CD4-positive, CD25-positive, alpha-beta regulatory T cell (primary cell): ENCODE data around the gene ETFA. TPM values are rescaled to one million over a fixed set of nuclear protein-coding genes. Genes with fewer than 3 reads are reported as not detected.
A peak's percentile ranks its signal among the peaks of the same experiment; 100 is the strongest.

Source experiments
- ATAC-seq, 2 donors: fragments of 150-1000 bp; cut with Tn5 transposase; one replicate each; pipeline ENCODE4 v1.10.0; 2021; ENCODE audit warnings: low read depth in 2 of 2, moderate number of reproducible peaks in 2 of 2, moderate library complexity in 1 of 2
- DNase-seq, 3 donors: peaks; one replicate each; pipeline versions ENCODE4 v3.0.0 to v3.0.0-alpha.2; 2012 to 2022; ENCODE audit warnings: mixed read lengths in 1 of 3
- H3K27ac ChIP-seq: one replicate; pipeline ENCODE4 v1.7.0; 2013; ENCODE audit warnings: mild to moderate bottlenecking, low read length; ENCODE audit not compliant: insufficient read depth, poor library complexity, severe bottlenecking
- H3K27me3 ChIP-seq: one replicate; pipeline ENCODE4 v1.7.0; 2013; ENCODE audit warnings: low read length; ENCODE audit not compliant: control insufficient read depth, insufficient read depth
- H3K36me3 ChIP-seq: one replicate; pipeline ENCODE4 v1.7.0; 2013; ENCODE audit warnings: mild to moderate bottlenecking, low read length, moderate library complexity; ENCODE audit not compliant: control insufficient read depth, insufficient read depth
- H3K4me1 ChIP-seq: 2 replicates; pipeline ENCODE4 v1.7.0; 2013; ENCODE audit warnings: mild to moderate bottlenecking, low read length; ENCODE audit not compliant: insufficient read depth, control insufficient read depth, poor library complexity, severe bottlenecking
- H3K4me3 ChIP-seq: one replicate; pipeline ENCODE4 v1.7.0; 2013; ENCODE audit warnings: low read depth, mild to moderate bottlenecking, low read length, moderate library complexity
- H3K9me3 ChIP-seq, 2 experiments: 1 replicate in 1 of 2; 2 replicates in 1 of 2; pipeline ENCODE4 v1.7.0; 2013; ENCODE audit warnings: low read length in 2 of 2, mild to moderate bottlenecking in 1 of 2, moderate library complexity in 1 of 2; ENCODE audit not compliant: control insufficient read depth in 2 of 2
- H3K27ac Mint-ChIP-seq, 3 donors: one replicate each; pipeline ENCODE4 v1.8.0; 2020 to 2022; ENCODE audit warnings: mild to moderate bottlenecking in 3 of 3, mixed read lengths in 3 of 3, moderate library complexity in 2 of 3
- H3K27me3 Mint-ChIP-seq: one replicate; pipeline ENCODE4 v1.8.0; 2022; ENCODE audit warnings: mild to moderate bottlenecking, mixed read lengths
- H3K36me3 Mint-ChIP-seq: one replicate; pipeline ENCODE4 v1.8.0; 2020; ENCODE audit warnings: mixed read lengths
- H3K4me1 Mint-ChIP-seq, 4 donors: one replicate each; pipeline ENCODE4 v1.8.0; 2020 to 2022; ENCODE audit warnings: mixed read lengths in 4 of 4, mild to moderate bottlenecking in 1 of 4
- H3K4me3 Mint-ChIP-seq, 4 donors: one replicate each; pipeline ENCODE4 v1.8.0; 2020 to 2022; ENCODE audit warnings: mild to moderate bottlenecking in 4 of 4, mixed read lengths in 4 of 4, moderate library complexity in 3 of 4
- H3K9me3 Mint-ChIP-seq, 7 donors: one replicate each; pipeline ENCODE4 v1.8.0; 2020 to 2022; ENCODE audit warnings: mixed read lengths in 7 of 7, mild to moderate bottlenecking in 3 of 7, moderate library complexity in 2 of 7
- polyA plus RNA-seq, 4 donors: library from polyadenylated mRNA; unstranded; fragments of 300-500 nt; fragmentation: Illumina TruSeq; gene quantifications; one replicate each; pipeline ENCODE4 v1.2.3, GENCODE V29; 2021
- total RNA-seq: library from RNA; stranded (reverse); gene quantifications from one replicate; pipeline ENCODE4 v1.2.3, GENCODE V29; 2022

ETFA gene
- total and polyA plus RNA-seq, 5 donors from 2014 or later, result 44.5 to 166 (median 120) TPM

DNA sequence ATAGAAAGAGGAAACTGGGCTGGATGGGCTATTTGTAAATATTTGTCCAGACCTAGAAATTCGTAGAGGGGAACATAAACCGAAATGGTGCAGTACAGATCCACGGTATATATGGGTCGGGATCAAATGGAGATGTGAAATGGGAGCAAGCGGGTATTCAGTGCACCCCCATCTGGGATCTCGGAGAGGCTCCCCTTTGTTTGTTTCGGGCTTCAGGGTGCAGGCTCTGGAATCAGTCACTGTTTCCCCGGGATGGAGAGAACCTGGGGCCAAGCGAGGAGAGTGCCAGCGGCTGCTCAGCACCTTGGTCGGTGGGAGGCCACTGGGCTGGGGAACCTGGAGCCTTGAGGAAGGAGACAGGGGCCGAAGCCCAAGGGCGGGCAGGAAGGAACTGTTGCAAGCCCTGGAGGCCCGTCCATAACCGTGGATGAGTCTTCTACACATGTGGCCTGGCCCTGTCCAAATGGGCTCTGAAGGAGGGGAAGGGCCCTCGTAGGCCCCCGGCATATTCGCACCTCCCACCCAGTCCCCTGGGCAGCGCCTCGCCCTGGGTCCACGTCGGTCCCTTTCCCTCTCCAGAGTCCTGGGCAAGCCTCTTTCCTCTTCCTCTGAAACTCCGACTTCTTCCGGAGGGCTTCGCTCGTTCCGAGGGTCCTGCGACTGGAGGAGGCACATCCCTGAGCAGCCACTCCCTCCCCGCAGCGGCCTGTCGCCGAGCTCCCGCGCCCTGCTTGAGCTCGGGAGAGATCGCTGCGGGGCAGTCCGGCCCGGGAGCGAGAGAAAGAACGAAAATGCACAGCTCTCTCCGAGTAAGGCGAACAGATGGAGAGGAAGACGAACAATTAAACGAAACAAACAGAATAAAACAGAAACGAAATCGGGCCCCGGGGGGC lies 28.3 kb upstream of the ETFA start:
- Histone ChIP-seq H3K9me3 (no peaks in the 10 kb centered on the region), H3K27me3 (peaks cover 41% of the 10 kb centered on the region), H3K36me3 (no peaks in the 10 kb centered on the region), H3K4me1 (peaks cover 84% of the 10 kb centered on the region), H3K4me3 (peak overlapping the region; percentile 26), H3K27ac (no peak overlapping the region)
- H3K4me3 Mint-ChIP-seq, result peak overlapping the region; percentile 78 to 94 (median 86)
- H3K27ac Mint-ChIP-seq, result peak overlapping the region in 1 of 3 donors; percentile 48
- ATAC-seq (no peak), DNase-seq (peak in 2 of 3 donors; percentile 34 to 36)
- H3K4me1 Mint-ChIP-seq, result peaks cover 11 to 72% (median 47%) of the 10 kb centered on the region in 4 donors
- H3K9me3 Mint-ChIP-seq, result peaks cover 0 to 6% (median 0%) of the 10 kb centered on the region in 7 donors
- H3K27me3 Mint-ChIP-seq, result peaks cover 91% of the 10 kb centered on the region
- H3K36me3 Mint-ChIP-seq, result no peaks in the 10 kb centered on the region

DNA sequence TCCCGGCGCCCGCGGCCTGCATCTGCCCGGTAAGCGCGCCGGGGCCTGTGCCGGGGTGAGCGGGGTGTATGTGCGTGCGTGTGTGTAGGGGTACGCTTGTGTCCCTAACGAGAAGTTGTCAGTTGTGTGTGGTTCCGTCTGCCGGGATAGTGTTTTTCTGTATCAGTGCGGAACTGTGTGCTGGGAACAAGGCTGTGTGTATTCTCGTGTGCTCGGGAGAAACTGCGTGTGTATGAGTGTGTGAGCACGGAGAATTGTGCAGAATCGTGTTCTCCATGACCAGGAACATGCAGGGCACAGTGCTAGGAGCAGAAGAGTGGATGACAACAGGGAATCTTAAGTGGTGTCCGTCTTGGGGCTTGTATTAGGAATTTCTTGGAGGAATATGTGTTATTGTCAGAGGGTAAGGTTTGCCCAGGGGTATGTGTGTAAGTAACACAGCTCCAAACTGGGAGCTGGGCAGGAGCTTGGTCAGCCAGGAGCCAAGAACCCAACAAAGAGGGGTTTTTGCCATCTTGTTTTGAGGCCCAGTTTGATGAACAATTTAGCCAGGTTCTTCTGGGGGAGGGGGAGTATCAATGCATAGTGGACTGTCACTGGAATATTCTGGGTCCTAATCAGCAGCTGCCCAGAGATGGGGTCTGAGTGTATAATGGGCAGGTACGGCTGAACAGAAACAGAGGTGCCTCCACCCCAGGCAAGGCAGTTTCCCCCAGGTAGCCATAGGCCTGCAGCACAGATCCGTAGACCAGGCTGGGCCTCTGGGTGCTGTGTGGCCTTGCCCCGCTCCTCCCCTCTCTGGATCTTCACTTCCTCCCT lies 27.4 kb upstream of the ETFA start:
- DNase-seq (no peak), ATAC-seq (no peak)
- H3K27ac ChIP-seq, result no peak overlapping the region
- H3K9me3 ChIP-seq, result no peaks in the 10 kb centered on the region
- H3K27me3 ChIP-seq, result peaks cover 35% of the 10 kb centered on the region
- H3K36me3 ChIP-seq, result no peaks in the 10 kb centered on the region
- peak overlapping the region; percentile 78 to 94 (median 86) for H3K4me3 Mint-ChIP-seq
- peaks cover 91% of the 10 kb centered on the region for H3K27me3 Mint-ChIP-seq
- H3K4me1 ChIP-seq, result peaks cover 84% of the 10 kb centered on the region
- no peaks in the 10 kb centered on the region for H3K36me3 Mint-ChIP-seq
- H3K4me3 ChIP-seq, result peak overlapping the region; percentile 26
- peaks cover 0 to 6% (median 0%) of the 10 kb centered on the region in 7 donors for H3K9me3 Mint-ChIP-seq
- peaks cover 8 to 72% (median 47%) of the 10 kb centered on the region in 4 donors for H3K4me1 Mint-ChIP-seq
- peak overlapping the region in 2 of 3 donors; percentile 2 to 15 for H3K27ac Mint-ChIP-seq

DNA sequence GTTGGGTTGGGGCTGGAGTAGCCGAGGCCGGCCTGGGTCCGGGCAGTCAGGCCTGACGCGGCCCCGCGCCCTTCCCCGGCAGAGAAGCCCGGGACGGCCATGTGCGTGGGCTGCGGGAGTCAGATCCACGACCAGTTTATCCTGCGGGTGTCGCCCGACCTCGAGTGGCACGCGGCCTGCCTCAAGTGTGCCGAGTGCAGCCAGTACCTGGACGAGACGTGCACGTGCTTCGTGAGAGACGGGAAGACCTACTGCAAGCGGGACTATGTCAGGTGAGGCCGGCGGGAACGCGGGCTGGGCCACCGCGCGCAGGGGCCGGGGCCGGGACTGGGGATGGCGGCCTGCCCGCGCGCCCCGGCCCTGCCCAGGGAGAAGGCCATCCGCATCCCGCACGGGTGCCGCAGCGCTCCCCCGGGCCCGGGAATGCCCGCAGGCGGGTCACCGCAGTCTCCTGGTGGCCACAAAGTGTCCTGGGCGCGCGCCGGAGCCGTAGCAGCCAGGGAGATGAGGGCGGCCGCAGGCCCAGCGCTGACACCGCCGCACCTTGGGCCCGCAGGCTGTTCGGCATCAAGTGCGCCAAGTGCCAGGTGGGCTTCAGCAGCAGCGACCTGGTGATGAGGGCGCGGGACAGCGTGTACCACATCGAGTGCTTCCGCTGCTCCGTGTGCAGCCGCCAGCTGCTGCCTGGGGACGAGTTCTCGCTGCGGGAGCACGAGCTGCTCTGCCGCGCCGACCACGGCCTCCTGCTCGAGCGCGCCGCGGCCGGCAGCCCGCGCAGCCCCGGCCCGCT lies 26.6 kb upstream of the ETFA start:
- peak overlapping the region; percentile 71 for H3K4me3 ChIP-seq

DNA sequence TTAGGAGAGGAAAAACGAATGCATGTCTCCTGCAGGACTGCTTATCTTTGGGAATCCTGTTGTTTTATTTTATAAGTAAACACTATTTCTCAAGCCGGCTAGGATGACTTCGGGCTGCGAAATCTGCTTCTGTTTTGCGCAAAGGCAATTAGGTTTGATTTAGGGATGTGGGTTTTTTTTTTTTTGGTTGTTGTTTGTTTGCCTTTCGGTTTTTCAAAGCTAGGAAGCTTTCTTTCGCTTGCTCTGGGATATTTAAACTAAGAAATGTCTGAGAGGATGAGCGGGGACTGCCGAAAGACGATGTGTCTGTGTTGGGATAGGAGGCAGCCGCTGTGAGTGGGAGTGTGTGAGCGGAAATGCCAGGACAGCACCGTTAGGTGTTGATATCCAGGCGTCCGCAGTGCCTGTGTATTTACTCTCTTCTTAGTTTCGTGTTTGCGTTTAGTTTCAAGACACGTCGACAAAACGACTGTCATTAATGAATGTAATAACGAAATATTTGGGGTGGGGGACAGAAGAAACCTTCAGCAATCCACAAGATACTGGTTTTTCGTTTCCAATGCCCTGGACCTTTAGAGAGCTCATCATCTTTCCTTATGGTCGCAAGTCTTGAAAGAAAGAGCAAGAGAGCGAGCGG lies 25.9 kb upstream of the ETFA start:
- no peak for ATAC-seq
- H3K27me3 ChIP-seq, result peaks cover 35% of the 10 kb centered on the region
- H3K4me1 ChIP-seq, result peaks cover 70% of the 10 kb centered on the region
- H3K27ac Mint-ChIP-seq, result no peak overlapping the region
- peak overlapping the region; percentile 72 to 96 (median 82) for H3K4me3 Mint-ChIP-seq
- H3K27me3 Mint-ChIP-seq, result peaks cover 94% of the 10 kb centered on the region
- no peaks in the 10 kb centered on the region for H3K36me3 Mint-ChIP-seq
- H3K4me1 Mint-ChIP-seq, result peaks cover 8 to 65% (median 42%) of the 10 kb centered on the region in 4 donors
- peak in 2 of 3 donors; percentile 21 to 38 for DNase-seq
- no peaks in the 10 kb centered on the region for H3K9me3 ChIP-seq
- no peak overlapping the region for H3K27ac ChIP-seq
- H3K36me3 ChIP-seq, result no peaks in the 10 kb centered on the region
- H3K9me3 Mint-ChIP-seq, result peaks cover 0 to 5% (median 0%) of the 10 kb centered on the region in 7 donors
- H3K4me3 ChIP-seq, result peak overlapping the region; percentile 71

More for the DNA sequence above, 26.6 kb upstream of the ETFA start:
- Histone ChIP-seq H3K9me3 (no peaks in the 10 kb centered on the region), H3K4me1 (peaks cover 77% of the 10 kb centered on the region), H3K27me3 (peaks cover 35% of the 10 kb centered on the region), H3K27ac (no peak overlapping the region), H3K36me3 (no peaks in the 10 kb centered on the region)
- Mint-ChIP-seq H3K9me3 (peaks cover 0 to 6% (median 0%) of the 10 kb centered on the region in 7 donors), H3K4me3 (peak overlapping the region; percentile 72 to 96 (median 82)), H3K4me1 (peaks cover 8 to 66% (median 43%) of the 10 kb centered on the region in 4 donors), H3K27ac (no peak overlapping the region), H3K27me3 (peaks cover 91% of the 10 kb centered on the region), H3K36me3 (no peaks in the 10 kb centered on the region)
- no peak for ATAC-seq
- DNase-seq, result peak in 2 of 3 donors; percentile 30 to 50

DNA sequence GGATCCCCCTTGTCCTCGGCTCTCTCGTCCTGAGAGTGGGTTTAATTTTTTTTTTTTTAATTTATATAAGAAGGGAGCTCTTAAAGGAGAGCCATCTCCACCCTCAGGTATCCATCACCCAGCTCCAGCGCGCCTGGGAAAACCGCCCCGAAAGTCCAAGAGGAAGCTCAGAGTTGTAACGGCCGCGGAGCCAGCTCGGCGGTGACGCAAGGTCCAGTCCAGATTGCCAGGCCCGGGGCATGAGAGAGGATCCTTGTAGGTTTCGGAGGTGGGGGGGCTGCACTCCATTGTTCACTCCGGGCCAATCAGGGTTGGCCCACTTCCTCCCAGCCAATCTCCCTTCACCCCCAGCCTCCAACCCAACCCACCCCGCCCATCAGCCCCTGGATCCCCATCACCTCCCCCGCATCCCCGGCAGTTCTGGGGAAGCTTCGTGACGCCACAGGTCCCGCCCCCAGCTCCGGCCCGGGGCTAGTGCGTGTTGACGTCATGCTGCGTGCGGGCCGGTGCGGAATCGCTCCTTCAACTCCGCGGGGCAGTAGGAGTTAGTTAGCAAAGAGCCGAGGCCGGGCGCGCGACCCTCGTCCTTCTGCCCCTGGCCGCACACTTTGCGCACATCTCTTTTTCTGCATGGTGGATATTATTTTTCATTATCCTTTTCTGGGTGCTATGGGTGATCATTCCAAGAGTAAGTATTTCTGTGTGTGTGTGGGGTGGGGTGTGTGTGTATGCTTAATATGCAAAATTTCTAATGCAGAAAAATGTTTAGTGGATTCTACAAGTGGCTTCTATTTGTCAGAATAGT lies 25.2 kb upstream of the ETFA start, which contains the start of gene ISL2:
TSS of gene ISL2 (plus strand) at position 520 of the 805 bp plus-strand sequence. CDS start at position 631, 111 bp downstream.
- Histone ChIP-seq H3K9me3 (no peaks in the 10 kb centered on the region), H3K4me3 (peak within 1 kb of the TSS; percentile 71), H3K36me3 (no peaks in the 10 kb centered on the region), H3K27me3 (peaks cover 33% of the 10 kb centered on the region), H3K4me1 (peaks cover 62% of the 10 kb centered on the region), H3K27ac (no peak within 1 kb of the TSS)
- H3K4me3 Mint-ChIP-seq, result peak within 1 kb of the TSS; percentile 72 to 96 (median 82)
- H3K27ac Mint-ChIP-seq, result peak within 1 kb of the TSS in 1 of 3 donors; percentile 40
- H3K4me1 Mint-ChIP-seq, result peaks cover 8 to 58% (median 37%) of the 10 kb centered on the region in 4 donors
- peaks cover 90% of the 10 kb centered on the region for H3K27me3 Mint-ChIP-seq
- H3K9me3 Mint-ChIP-seq, result peaks cover 0 to 4% (median 0%) of the 10 kb centered on the region in 7 donors
- ATAC-seq, result no peak
- no peaks in the 10 kb centered on the region for H3K36me3 Mint-ChIP-seq
- peak; percentile 16 to 82 (median 35) for DNase-seq

DNA sequence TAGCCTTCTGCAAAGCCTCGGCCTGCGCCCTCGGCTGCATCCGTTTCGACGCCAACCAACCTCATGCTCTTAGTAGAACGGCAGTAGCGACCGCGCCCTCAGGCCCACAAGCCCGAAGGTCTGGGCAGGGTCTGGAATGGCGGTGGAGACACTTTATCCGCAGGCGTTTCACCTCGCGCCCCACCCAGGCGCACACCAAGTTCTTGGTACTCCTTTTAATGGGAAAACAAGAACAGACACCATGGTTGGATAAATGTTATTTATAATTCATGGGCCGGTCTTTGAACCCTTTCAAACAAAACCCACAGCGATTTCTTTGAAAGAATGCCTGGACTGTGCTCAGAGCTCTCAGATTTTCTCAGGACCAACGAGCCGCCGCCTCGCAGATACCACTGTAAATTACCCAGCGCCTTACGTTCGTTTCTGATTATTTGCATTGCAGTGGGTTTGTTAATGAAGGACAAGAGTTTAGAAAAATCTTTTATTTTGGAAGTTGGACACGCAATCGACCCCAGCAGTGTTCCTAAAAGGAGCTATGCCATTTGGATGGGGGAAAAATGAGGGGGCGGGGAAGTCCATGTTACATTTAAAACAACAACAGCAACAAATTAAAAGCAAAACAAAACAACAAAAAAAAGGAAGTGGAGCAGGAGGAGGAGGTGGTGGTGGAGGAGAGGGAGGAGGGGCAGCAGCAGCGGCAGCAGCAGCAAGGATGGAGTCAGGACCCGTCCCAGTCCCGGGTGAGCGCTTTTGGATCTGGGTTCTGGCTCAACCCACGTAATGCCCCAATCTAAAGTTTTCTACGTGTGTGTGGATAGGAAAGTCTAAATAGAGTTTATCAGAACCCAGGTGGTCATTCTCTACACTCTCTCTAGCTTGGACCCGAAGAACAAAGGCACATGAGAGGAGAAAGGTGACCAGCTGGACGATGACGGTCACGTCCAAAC lies 24.3 kb upstream of the ETFA start:
- Histone ChIP-seq H3K36me3 (no peaks in the 10 kb centered on the region), H3K27me3 (peaks cover 33% of the 10 kb centered on the region), H3K9me3 (no peaks in the 10 kb centered on the region), H3K4me3 (peak overlapping the region; percentile 58), H3K27ac (no peak overlapping the region), H3K4me1 (peaks cover 54% of the 10 kb centered on the region)
- peak in 1 of 3 donors; percentile 60 for DNase-seq
- Mint-ChIP-seq H3K4me3 (peak overlapping the region; percentile 72 to 96 (median 82)), H3K9me3 (peaks cover 0 to 4% (median 0%) of the 10 kb centered on the region in 7 donors), H3K27ac (no peak overlapping the region), H3K36me3 (no peaks in the 10 kb centered on the region), H3K27me3 (peaks cover 90% of the 10 kb centered on the region), H3K4me1 (peaks cover 8 to 51% (median 36%) of the 10 kb centered on the region in 4 donors)
- no peak for ATAC-seq
